Measurements from ENCODE around the gene COL27A1. TPM values are rescaled to one million over a fixed set of nuclear protein-coding genes. Genes with fewer than 3 reads are reported as not detected.

The COL27A1 gene
- total RNA-seq, 4 donors from 2014 or later: 2.1 to 9.0 (median 3.8) TPM

GRCh38 chr9:114310471-114311450 lies 155.4 kb downstream of the COL27A1 start:
- no peaks in the 10 kb centered on the region for H3K36me3 ChIP-seq
- intact Hi-C loops (cut with DNase I; ENCODE audit: low total_unique reads) (no loop called here), in situ Hi-C loops (cut with MboI; ENCODE audit: low pct_ligation_motif_present in 1 of 4, low pct_unique_long_range_greater_than_20kb in 1 of 4, low sequenced_read_pairs in 3 of 4) (no loop called here)
- TF ChIP-seq CTCF (IDR thresholded peaks at IDR 0.05) (no peak), POLR2AphosphoS5 (IDR thresholded peaks at IDR 0.05) (no peak), POLR2A (IDR thresholded peaks at IDR 0.05) (no peak), EP300 (IDR thresholded peaks at IDR 0.05; ENCODE audit: low read depth) (no peak)
- H3K27ac ChIP-seq: no peak overlapping the region
- no peak overlapping the region for H3K4me3 ChIP-seq
- no peaks in the 10 kb centered on the region for H3K27me3 ChIP-seq
- H3K4me1 ChIP-seq: no peaks in the 10 kb centered on the region
- WGBS, 2 donors (ENCODE audit: low coverage in 1 of 2): 82 to 85% methylated on average over 15 to 22 of the region's 22 CpGs
- H3K9me3 ChIP-seq: no peaks in the 10 kb centered on the region
- DNase-seq: no peak

GRCh38 chr9:114311571-114312512 lies 156.5 kb downstream of the COL27A1 start:
- DNase-seq: no peak
- in situ Hi-C loops (cut with MboI; ENCODE audit: low pct_ligation_motif_present in 1 of 4, low pct_unique_long_range_greater_than_20kb in 1 of 4, low sequenced_read_pairs in 3 of 4): no loop called here

GRCh38 chr9:114312513-114312875 lies 157.2 kb downstream of the COL27A1 start:
- H3K36me3 ChIP-seq: no peaks in the 10 kb centered on the region
- WGBS, 2 donors (ENCODE audit: low coverage in 1 of 2): 70% methylated on average over 8 of the region's 8 CpGs; no CpG with 5 or more reads in 1 of the 2 donors
- intact Hi-C loops (cut with DNase I; ENCODE audit: low total_unique reads): no loop called here
- no peaks in the 10 kb centered on the region for H3K4me1 ChIP-seq
- no peaks in the 10 kb centered on the region for H3K27me3 ChIP-seq
- no peaks in the 10 kb centered on the region for H3K9me3 ChIP-seq
- TF ChIP-seq POLR2A (IDR thresholded peaks at IDR 0.05) (no peak), POLR2AphosphoS5 (IDR thresholded peaks at IDR 0.05) (no peak), EP300 (IDR thresholded peaks at IDR 0.05; ENCODE audit: low read depth) (no peak), CTCF (IDR thresholded peaks at IDR 0.05) (no peak)
- no peak overlapping the region for H3K4me3 ChIP-seq
- in situ Hi-C loops (cut with MboI; ENCODE audit: low pct_ligation_motif_present in 1 of 4, low pct_unique_long_range_greater_than_20kb in 1 of 4, low sequenced_read_pairs in 3 of 4): no loop called here
- H3K27ac ChIP-seq: no peak overlapping the region
- no peak for DNase-seq

More at GRCh38 chr9:114311571-114312512, 156.5 kb downstream of the COL27A1 start:
- WGBS, 2 donors (ENCODE audit: low coverage in 1 of 2): 73 to 86% methylated on average over 15 to 28 of the region's 28 CpGs
- Histone ChIP-seq H3K4me1 (no peaks in the 10 kb centered on the region), H3K27me3 (no peaks in the 10 kb centered on the region), H3K9me3 (no peaks in the 10 kb centered on the region), H3K27ac (no peak overlapping the region), H3K4me3 (no peak overlapping the region), H3K36me3 (no peaks in the 10 kb centered on the region)
- intact Hi-C loops (cut with DNase I; ENCODE audit: low total_unique reads): no loop called here
- TF ChIP-seq EP300 (IDR thresholded peaks at IDR 0.05; ENCODE audit: low read depth): no peak
- no peak for TF ChIP-seq POLR2AphosphoS5 (IDR thresholded peaks at IDR 0.05)
- TF ChIP-seq CTCF (IDR thresholded peaks at IDR 0.05): no peak
- no peak for TF ChIP-seq POLR2A (IDR thresholded peaks at IDR 0.05)

- no peak overlapping the region for H3K27ac ChIP-seq
- H3K27me3 ChIP-seq: no peaks in the 10 kb centered on the region
- in situ Hi-C loops (cut with MboI; ENCODE audit: low pct_ligation_motif_present in 1 of 4, low pct_unique_long_range_greater_than_20kb in 1 of 4, low sequenced_read_pairs in 3 of 4) (no loop called here), intact Hi-C loops (cut with DNase I; ENCODE audit: low total_unique reads) (no loop called here)
- 81 to 89% methylated on average over 8 of the region's 8 CpGs for WGBS, 2 donors (ENCODE audit: low coverage in 1 of 2)
- H3K4me3 ChIP-seq: no peak overlapping the region
- no peaks in the 10 kb centered on the region for H3K36me3 ChIP-seq
- H3K4me1 ChIP-seq: no peaks in the 10 kb centered on the region
- no peaks in the 10 kb centered on the region for H3K9me3 ChIP-seq
- no peak for DNase-seq
- no peak for TF ChIP-seq POLR2A (IDR thresholded peaks at IDR 0.05)
- no peak for TF ChIP-seq CTCF (IDR thresholded peaks at IDR 0.05)
- no peak for TF ChIP-seq POLR2AphosphoS5 (IDR thresholded peaks at IDR 0.05)
- TF ChIP-seq EP300 (IDR thresholded peaks at IDR 0.05; ENCODE audit: low read depth): no peak
Measured at GRCh38 chr9:114313186-114313585, 157.8 kb downstream of the COL27A1 start.

All from transverse colon (tissue), 4 donors.